Transverse colon (tissue), 4 donors: ENCODE data around the gene BIK.
"Not testable (repeated sequence)": the region's sequence is repeated elsewhere in the genome, so short reads cannot be mapped to it uniquely, and the experiment has no call there.

Experiments
- CTCF ChIP-seq, 5 experiments: fragments of 200-600 bp in 3 of 5; fragments of 450-650 bp in 2 of 5; sonication (generic) in 3 of 5; IDR thresholded peaks; 1 replicate in 2 of 5; 2 replicates in 3 of 5; pipeline ENCODE4 v1.5.1; 2016 to 2017; ENCODE audit warnings: antibody characterized with exemption in 5 of 5, inconsistent platforms in 3 of 5, mild to moderate bottlenecking in 2 of 5, moderate library complexity in 1 of 5
- EP300 ChIP-seq: sonication (generic); formaldehyde crosslinking; IDR thresholded peaks from one replicate; pipeline ENCODE4 v1.6.1; 2017; ENCODE audit warnings: antibody characterized with exemption, low read depth
- POLR2A ChIP-seq: fragments of 450-650 bp; IDR thresholded peaks from one replicate; pipeline ENCODE4 v1.6.1; 2016; ENCODE audit warnings: antibody characterized with exemption, mild to moderate bottlenecking, moderate library complexity
- POLR2AphosphoS5 ChIP-seq, 3 donors: sonication (generic); formaldehyde crosslinking; IDR thresholded peaks; one replicate each; pipeline ENCODE4 v1.6.1; 2016; ENCODE audit warnings: antibody characterized with exemption in 3 of 3

DNA sequence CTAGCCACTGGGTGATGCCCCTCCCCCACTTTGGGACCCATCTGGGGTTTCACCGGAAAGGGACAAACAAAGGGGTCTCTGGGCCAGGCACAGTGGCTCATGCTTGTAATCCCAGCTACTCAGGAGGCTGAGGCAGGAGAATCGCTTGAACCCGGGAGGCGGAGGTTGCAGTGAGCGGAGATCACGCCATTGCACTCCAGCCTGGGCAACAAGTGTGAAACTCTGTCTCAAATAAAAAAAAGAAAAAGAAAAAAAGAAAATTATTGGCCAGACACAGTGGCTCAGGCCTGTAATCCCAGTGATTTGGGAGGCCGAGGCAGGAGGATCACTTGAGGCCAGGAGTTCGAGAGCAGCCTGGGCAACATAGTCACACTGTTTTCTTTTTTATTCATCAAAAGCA, 34.8 kb downstream of the BIK start:
- not testable (repeated sequence) for TF ChIP-seq POLR2AphosphoS5 (IDR thresholded peaks at IDR 0.05); CTCF (IDR thresholded peaks at IDR 0.05); POLR2A; EP300
